ENCODE measurements around the gene ELFN1. TPM values are rescaled to one million over a fixed set of nuclear protein-coding genes. Genes with fewer than 3 reads are reported as not detected.

Gene ELFN1
- total and polyA plus RNA-seq, 9 of the 15 experiments (the other 6 are each of a cell fraction or from before 2014, with no cell fraction given) = 0.04 to 0.64 (median 0.18) TPM; not detected in 2

DNA sequence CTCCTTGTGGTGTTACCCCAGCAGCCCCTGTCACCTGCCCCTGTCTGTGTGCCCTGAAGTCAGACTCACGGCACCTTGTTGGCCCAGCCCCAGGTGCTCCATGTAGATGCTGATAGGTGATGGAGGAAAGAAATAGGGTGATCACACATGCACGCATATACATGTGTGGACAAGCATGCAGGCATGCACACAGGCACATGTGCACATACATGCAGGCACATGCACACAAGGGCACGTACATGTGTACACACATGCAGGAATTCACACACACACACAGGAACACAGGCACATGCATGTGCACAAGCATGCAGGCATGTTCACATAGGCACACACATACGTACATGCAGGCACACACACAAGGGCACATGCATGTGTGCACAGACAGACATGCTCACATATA, 16.6 kb upstream of the ELFN1 start:
- Histone ChIP-seq H3K79me2 (ENCODE audit: control insufficient read depth, insufficient read depth, low read length) (no peaks in the 10 kb centered on the region), H3K27me3 (ENCODE audit: control insufficient read depth in 2 of 2, insufficient read depth in 2 of 2, low read length in 2 of 2) (peaks cover 18 to 73% of the 10 kb centered on the region in 2 experiments), H2AFZ (ENCODE audit: low read depth, low read length) (no peak overlapping the region), H4K20me1 (replicated peaks; ENCODE audit: control insufficient read depth, insufficient read depth, low read length) (peaks cover 7% of the 10 kb centered on the region; the same call in 1 of the 2 replicates), H3K9me3 (replicated peaks; ENCODE audit: control insufficient read depth, insufficient read depth, low read depth, low read length) (peaks cover 3% of the 10 kb centered on the region; the same call in 1 of the 2 replicates), H3K4me2 (ENCODE audit: insufficient read depth, low read length) (no peak overlapping the region), H3K9me1 (ENCODE audit: control insufficient read depth, insufficient read depth, low read length) (no peaks in the 10 kb centered on the region), H3K4me1 (replicated peaks in 1 of 2; ENCODE audit: control insufficient read depth in 2 of 2, insufficient read depth in 2 of 2, low read length in 2 of 2) (peaks cover 6 to 28% of the 10 kb centered on the region in 2 experiments; a peak in 4 of 5 replicates), H3K9ac (ENCODE audit: insufficient read depth in 1 of 2, low read depth in 2 of 2, low read length in 2 of 2) (no peak overlapping the region), H3K4me3 (no peak overlapping the region), H3K27ac (ENCODE audit: extremely low read depth, low read depth, low read length) (no peak overlapping the region), H3K36me3 (ENCODE audit: control insufficient read depth, insufficient read depth, low read length) (no peaks in the 10 kb centered on the region)
- POLR2A ChIA-PET = no interaction called here
- ATAC-seq (no peak), FAIRE-seq (no peak), DNase-seq (ENCODE audit: extremely low read depth in 1 of 4, low spot score in 3 of 4) (no peak)
- no peak for TF ChIP-seq CREBBP (IDR thresholded peaks at IDR 0.05; ENCODE audit: low read depth, low read length)
- TF ChIP-seq PHF20 (IDR thresholded peaks at IDR 0.05; ENCODE audit: partially characterized antibody) = peak; percentile 23
- no peak for TF ChIP-seq NFXL1 (CRISPR knock-in tag; IDR thresholded peaks at IDR 0.05)
- no peak for TF ChIP-seq ZC3H4 (CRISPR knock-in tag; IDR thresholded peaks at IDR 0.05; ENCODE audit: borderline replicate concordance)
- TF ChIP-seq KLF16 (IDR thresholded peaks at IDR 0.05) = no peak
- TF ChIP-seq, protein P1, sequence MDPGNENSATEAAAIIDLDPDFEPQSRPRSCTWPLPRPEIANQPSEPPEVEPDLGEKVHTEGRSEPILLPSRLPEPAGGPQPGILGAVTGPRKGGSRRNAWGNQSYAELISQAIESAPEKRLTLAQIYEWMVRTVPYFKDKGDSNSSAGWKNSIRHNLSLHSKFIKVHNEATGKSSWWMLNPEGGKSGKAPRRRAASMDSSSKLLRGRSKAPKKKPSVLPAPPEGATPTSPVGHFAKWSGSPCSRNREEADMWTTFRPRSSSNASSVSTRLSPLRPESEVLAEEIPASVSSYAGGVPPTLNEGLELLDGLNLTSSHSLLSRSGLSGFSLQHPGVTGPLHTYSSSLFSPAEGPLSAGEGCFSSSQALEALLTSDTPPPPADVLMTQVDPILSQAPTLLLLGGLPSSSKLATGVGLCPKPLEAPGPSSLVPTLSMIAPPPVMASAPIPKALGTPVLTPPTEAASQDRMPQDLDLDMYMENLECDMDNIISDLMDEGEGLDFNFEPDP (CRISPR knock-in tag; IDR thresholded peaks at IDR 0.05) = no peak
- TF ChIP-seq, protein P2, sequence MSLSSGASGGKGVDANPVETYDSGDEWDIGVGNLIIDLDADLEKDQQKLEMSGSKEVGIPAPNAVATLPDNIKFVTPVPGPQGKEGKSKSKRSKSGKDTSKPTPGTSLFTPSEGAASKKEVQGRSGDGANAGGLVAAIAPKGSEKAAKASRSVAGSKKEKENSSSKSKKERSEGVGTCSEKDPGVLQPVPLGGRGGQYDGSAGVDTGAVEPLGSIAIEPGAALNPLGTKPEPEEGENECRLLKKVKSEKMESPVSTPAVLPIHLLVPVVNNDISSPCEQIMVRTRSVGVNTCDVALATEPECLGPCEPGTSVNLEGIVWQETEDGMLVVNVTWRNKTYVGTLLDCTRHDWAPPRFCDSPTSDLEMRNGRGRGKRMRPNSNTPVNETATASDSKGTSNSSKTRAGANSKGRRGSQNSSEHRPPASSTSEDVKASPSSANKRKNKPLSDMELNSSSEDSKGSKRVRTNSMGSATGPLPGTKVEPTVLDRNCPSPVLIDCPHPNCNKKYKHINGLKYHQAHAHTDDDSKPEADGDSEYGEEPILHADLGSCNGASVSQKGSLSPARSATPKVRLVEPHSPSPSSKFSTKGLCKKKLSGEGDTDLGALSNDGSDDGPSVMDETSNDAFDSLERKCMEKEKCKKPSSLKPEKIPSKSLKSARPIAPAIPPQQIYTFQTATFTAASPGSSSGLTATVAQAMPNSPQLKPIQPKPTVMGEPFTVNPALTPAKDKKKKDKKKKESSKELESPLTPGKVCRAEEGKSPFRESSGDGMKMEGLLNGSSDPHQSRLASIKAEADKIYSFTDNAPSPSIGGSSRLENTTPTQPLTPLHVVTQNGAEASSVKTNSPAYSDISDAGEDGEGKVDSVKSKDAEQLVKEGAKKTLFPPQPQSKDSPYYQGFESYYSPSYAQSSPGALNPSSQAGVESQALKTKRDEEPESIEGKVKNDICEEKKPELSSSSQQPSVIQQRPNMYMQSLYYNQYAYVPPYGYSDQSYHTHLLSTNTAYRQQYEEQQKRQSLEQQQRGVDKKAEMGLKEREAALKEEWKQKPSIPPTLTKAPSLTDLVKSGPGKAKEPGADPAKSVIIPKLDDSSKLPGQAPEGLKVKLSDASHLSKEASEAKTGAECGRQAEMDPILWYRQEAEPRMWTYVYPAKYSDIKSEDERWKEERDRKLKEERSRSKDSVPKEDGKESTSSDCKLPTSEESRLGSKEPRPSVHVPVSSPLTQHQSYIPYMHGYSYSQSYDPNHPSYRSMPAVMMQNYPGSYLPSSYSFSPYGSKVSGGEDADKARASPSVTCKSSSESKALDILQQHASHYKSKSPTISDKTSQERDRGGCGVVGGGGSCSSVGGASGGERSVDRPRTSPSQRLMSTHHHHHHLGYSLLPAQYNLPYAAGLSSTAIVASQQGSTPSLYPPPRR (CRISPR knock-in tag; IDR thresholded peaks at IDR 0.05; ENCODE audit: borderline replicate concordance) = no peak
- peak; percentile 27; the same call in 1 of the 2 replicates for TF ChIP-seq MAX (CRISPR knock-in tag; IDR thresholded peaks at IDR 0.05)
- TF ChIP-seq FOXJ3 (CRISPR knock-in tag; IDR thresholded peaks at IDR 0.05) = no peak
- CTCF ChIA-PET (ENCODE audit: low intra/inter-chr PET ratio) = no interaction called here
- 15% methylated on average over 4 of the region's 4 CpGs for WGBS (ENCODE audit: insufficient coverage, low coverage, missing lambda C conversion rate)
- BruUV-seq (replicated peaks) = no TSS peak
- intact Hi-C loops (cut with micrococcal nuclease) (no loop called here), in situ Hi-C loops (cut with MboI) (no loop called here)
